Keratinocyte (primary cell): Measurements from ENCODE around the gene PEMT. TPM values are rescaled to one million over a fixed set of nuclear protein-coding genes. Genes with fewer than 3 reads are reported as not detected.

Source experiments
- DNase-seq: peaks from one replicate; pipeline ENCODE4 v3.0.0-alpha.2; 2011; ENCODE audit warnings: low read depth, missing footprints, low spot score
- FAIRE-seq: peaks from 2 replicates; lab custom pipeline; 2011; peaks lifted over from hg19 to GRCh38; lab: Jason Lieb, UNC
- H2AFZ ChIP-seq: 2 replicates; pipeline ENCODE4 v1.6.0; 2012; ENCODE audit warnings: low read length, control low read depth, inconsistent platforms; ENCODE audit not compliant: control insufficient read depth
- H3K27ac ChIP-seq: 2 replicates; pipeline ENCODE4 v1.5.1; 2011; ENCODE audit warnings: low read length; ENCODE audit not compliant: control insufficient read depth, insufficient read depth
- H3K27me3 ChIP-seq: 3 replicates; pipeline ENCODE4 v1.6.0; 2011; ENCODE audit warnings: low read length; ENCODE audit not compliant: control insufficient read depth, insufficient read depth; ENCODE audit errors: extremely low read depth
- H3K36me3 ChIP-seq, 2 experiments: 2 replicates in 1 of 2; 3 replicates in 1 of 2; pipeline ENCODE4 v1.5.1; 2011; ENCODE audit warnings: low read length in 2 of 2, mild to moderate bottlenecking in 1 of 2; ENCODE audit not compliant: control insufficient read depth in 2 of 2, insufficient read depth in 2 of 2; ENCODE audit errors: extremely low read depth in 1 of 2
- H3K4me1 ChIP-seq: 3 replicates; pipeline ENCODE4 v1.5.1; 2011; ENCODE audit warnings: low read length; ENCODE audit not compliant: control insufficient read depth, insufficient read depth; ENCODE audit errors: extremely low read depth
- H3K4me2 ChIP-seq: 3 replicates; pipeline ENCODE4 v1.6.0; 2011; ENCODE audit warnings: low read depth, low read length; ENCODE audit not compliant: control insufficient read depth, insufficient read depth; ENCODE audit errors: extremely low read depth
- H3K4me3 ChIP-seq, 3 experiments: fragments of 200-600 bp in 1 of 3; sonication (generic) in 1 of 3; 2 replicates in 2 of 3; 3 replicates in 1 of 3; pipeline ENCODE4 v1.5.1; 2011 to 2016; ENCODE audit warnings: low read length in 3 of 3, mild to moderate bottlenecking in 3 of 3, control low read depth in 2 of 3, inconsistent platforms in 1 of 3, low read depth in 1 of 3, mixed read lengths in 1 of 3, mixed run types in 1 of 3, moderate library complexity in 1 of 3; ENCODE audit not compliant: control insufficient read depth in 2 of 3, insufficient read depth in 2 of 3; ENCODE audit errors: extremely low read depth in 1 of 3
- H3K79me2 ChIP-seq: 2 replicates; pipeline ENCODE4 v1.6.0; 2012; ENCODE audit warnings: low read length; ENCODE audit not compliant: control insufficient read depth, insufficient read depth
- H3K9ac ChIP-seq: 3 replicates; pipeline ENCODE4 v1.6.0; 2011; ENCODE audit warnings: low read length; ENCODE audit not compliant: control insufficient read depth, insufficient read depth; ENCODE audit errors: extremely low read depth
- H3K9me1 ChIP-seq: 3 replicates; pipeline ENCODE4 v1.6.0; 2011; ENCODE audit warnings: low read length; ENCODE audit not compliant: control insufficient read depth, insufficient read depth; ENCODE audit errors: extremely low read depth
- H3K9me3 ChIP-seq: 2 replicates; pipeline ENCODE4 v1.5.1; 2012; ENCODE audit warnings: low read depth, low read length; ENCODE audit not compliant: control insufficient read depth
- H4K20me1 ChIP-seq: 3 replicates; pipeline ENCODE4 v1.6.0; 2011; ENCODE audit warnings: low read length; ENCODE audit not compliant: control insufficient read depth, insufficient read depth; ENCODE audit errors: extremely low read depth
- EZH2 ChIP-seq: IDR thresholded peaks from one replicate; pipeline ENCODE4 v1.6.1; 2012; ENCODE audit warnings: inconsistent platforms, mild to moderate bottlenecking, low read length, moderate library complexity
- dilution Hi-C: fragments of 300-500 bp; cut with MboI; formaldehyde crosslinking; loops from one replicate; pipeline ENCODE4 v1.7.0; 2020; ENCODE audit warnings: low sequenced_read_pairs; ENCODE audit not compliant: extremely low pct_ligation_motif_present
- polyA plus RNA-seq, 5 experiments: library from polyadenylated mRNA; depleted of rRNA in 3 of 5; stranded (reverse) in 3 of 5; stranded (forward) in 1 of 5; unstranded in 1 of 5; fragments of >200 nt; gene quantifications; 1 replicate in 1 of 5; 2 replicates in 3 of 5; 3 replicates in 1 of 5; pipeline versions ENCODE4 v1.2.1 to v1.2.3, GENCODE V29; 2011 to 2012; ENCODE audit warnings: missing spikeins in 2 of 5, low read depth in 1 of 5, low replicate concordance in 1 of 5
- small RNA-seq, 3 experiments: library from RNA; depleted of rRNA; stranded (forward); fragments of <200 nt; gene quantifications; one replicate each; pipeline ENCODE3, GENCODE V24; 2012; ENCODE audit warnings: low read depth in 3 of 3, low replicate concordance in 1 of 3; ENCODE audit not compliant: insufficient read length in 3 of 3
- TF ChIP-seq, protein P1 (sequence below), 3 experiments: IDR thresholded peaks in 1 of 3; conservative IDR thresholded peaks in 1 of 3; optimal IDR thresholded peaks in 1 of 3; 2 replicates in 2 of 3; 3 replicates in 1 of 3; pipeline versions ENCODE3 to v1.5.1; 2011; ENCODE audit warnings: low read length in 3 of 3, mild to moderate bottlenecking in 3 of 3, moderate library complexity in 2 of 3, control low read depth in 1 of 3, inconsistent platforms in 1 of 3; ENCODE audit not compliant: insufficient read depth in 2 of 3; ENCODE audit errors: extremely low read depth in 1 of 3

PEMT gene
- polyA plus RNA-seq, 1 donor (not counting 4 experiments of a cell fraction or from before 2014, with no cell fraction given), result 17.7 TPM

DNA sequence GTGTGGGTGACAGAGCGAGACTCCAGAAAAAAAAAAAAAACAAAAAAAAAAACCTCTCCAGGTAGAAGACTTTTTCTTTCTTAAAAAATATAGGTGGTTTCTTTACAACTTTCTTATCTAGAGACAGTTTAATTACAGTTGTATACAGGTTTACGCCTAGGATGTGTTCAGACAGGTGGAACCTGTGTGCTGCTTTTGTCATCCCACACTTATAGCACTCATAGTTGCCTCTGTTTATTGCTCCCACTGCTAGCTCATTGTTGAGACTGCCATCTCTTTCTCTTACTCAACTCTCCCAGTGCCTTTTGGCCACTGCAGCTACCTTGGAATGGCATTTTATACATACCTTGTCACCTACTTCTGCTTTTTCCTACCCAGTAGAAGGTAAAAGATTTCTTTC is 133.8 kb downstream of the PEMT start:
- H4K20me1 ChIP-seq, result no peaks in the 10 kb centered on the region
- no peak for FAIRE-seq
- TF ChIP-seq, protein P1, sequence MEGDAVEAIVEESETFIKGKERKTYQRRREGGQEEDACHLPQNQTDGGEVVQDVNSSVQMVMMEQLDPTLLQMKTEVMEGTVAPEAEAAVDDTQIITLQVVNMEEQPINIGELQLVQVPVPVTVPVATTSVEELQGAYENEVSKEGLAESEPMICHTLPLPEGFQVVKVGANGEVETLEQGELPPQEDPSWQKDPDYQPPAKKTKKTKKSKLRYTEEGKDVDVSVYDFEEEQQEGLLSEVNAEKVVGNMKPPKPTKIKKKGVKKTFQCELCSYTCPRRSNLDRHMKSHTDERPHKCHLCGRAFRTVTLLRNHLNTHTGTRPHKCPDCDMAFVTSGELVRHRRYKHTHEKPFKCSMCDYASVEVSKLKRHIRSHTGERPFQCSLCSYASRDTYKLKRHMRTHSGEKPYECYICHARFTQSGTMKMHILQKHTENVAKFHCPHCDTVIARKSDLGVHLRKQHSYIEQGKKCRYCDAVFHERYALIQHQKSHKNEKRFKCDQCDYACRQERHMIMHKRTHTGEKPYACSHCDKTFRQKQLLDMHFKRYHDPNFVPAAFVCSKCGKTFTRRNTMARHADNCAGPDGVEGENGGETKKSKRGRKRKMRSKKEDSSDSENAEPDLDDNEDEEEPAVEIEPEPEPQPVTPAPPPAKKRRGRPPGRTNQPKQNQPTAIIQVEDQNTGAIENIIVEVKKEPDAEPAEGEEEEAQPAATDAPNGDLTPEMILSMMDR (optimal IDR thresholded peaks at IDR 0.05 in 1 of 3, IDR thresholded peaks at IDR 0.05 in 1 of 3, conservative IDR thresholded peaks at IDR 0.05 in 1 of 3; ENCODE audit: extremely low read depth in 1 of 3, insufficient read depth in 2 of 3, low read length in 3 of 3), result no peak
- TF ChIP-seq EZH2, result no peak
- no peaks in the 10 kb centered on the region for H3K9me1 ChIP-seq
- H3K9me3 ChIP-seq, result no peaks in the 10 kb centered on the region
- no peak overlapping the region for H3K27ac ChIP-seq
- no peak overlapping the region for H2AFZ ChIP-seq
- no peak overlapping the region for H3K9ac ChIP-seq
- H3K36me3 ChIP-seq, result no peaks in the 10 kb centered on the region
- H3K4me1 ChIP-seq, result no peaks in the 10 kb centered on the region
- H3K4me3 ChIP-seq, result no peak overlapping the region
- dilution Hi-C loops, result no loop called here
- H3K4me2 ChIP-seq, result no peak overlapping the region
- peaks cover 25% of the 10 kb centered on the region for H3K27me3 ChIP-seq
- DNase-seq, result no peak
- H3K79me2 ChIP-seq, result no peaks in the 10 kb centered on the region

DNA sequence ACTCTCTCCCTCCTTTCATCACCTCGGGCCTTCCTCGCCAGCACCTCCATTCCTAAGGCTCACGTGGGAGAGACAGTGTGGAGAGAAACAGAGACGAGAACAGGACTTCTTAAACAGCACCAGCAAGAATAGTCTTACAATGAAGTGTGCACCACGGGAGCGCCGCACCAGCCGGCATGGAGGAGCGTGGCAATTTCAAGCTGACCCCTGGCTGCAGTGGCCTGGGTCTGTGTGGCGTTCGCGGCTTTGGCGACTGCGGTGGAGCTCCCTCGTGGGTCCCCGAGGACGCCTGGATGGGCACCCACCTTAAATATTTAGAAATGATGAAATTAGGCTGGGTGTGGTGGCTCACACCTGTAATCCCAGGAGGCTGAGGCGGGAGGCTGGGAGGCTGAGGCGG is 135.3 kb downstream of the PEMT start:
- peaks cover 18% of the 10 kb centered on the region for H3K27me3 ChIP-seq
- H2AFZ ChIP-seq, result no peak overlapping the region
- FAIRE-seq (no peak), DNase-seq (no peak)
- H3K36me3 ChIP-seq, result no peaks in the 10 kb centered on the region
- dilution Hi-C loops, result no loop called here
- no peaks in the 10 kb centered on the region for H3K79me2 ChIP-seq
- no peak overlapping the region for H3K27ac ChIP-seq
- H3K4me1 ChIP-seq, result no peaks in the 10 kb centered on the region
- no peaks in the 10 kb centered on the region for H3K9me1 ChIP-seq
- TF ChIP-seq, protein P1 (optimal IDR thresholded peaks at IDR 0.05 in 1 of 3, IDR thresholded peaks at IDR 0.05 in 1 of 3, conservative IDR thresholded peaks at IDR 0.05 in 1 of 3; ENCODE audit: extremely low read depth in 1 of 3, insufficient read depth in 2 of 3, low read length in 3 of 3), result no peak
- no peak for TF ChIP-seq EZH2
- H3K9ac ChIP-seq, result no peak overlapping the region
- no peaks in the 10 kb centered on the region for H3K9me3 ChIP-seq
- H4K20me1 ChIP-seq, result no peaks in the 10 kb centered on the region
- H3K4me2 ChIP-seq, result no peak overlapping the region
- H3K4me3 ChIP-seq, result no peak overlapping the region

Small RNA genes lying within 50 kb of the gene (small RNA-seq; reads per million reads assigned to genes)
- gene RF00019, result 0 reads per million in 3 experiments
- gene RNU6-468P, result 0 reads per million in 3 experiments

Other genes with a start within 250 kb of the PEMT start
- gene MED9, start 114.7 kb downstream of the PEMT start, polyA plus RNA-seq, result 6.9 to 9.8 TPM (median 7.8 TPM) in 3 replicates
- gene RASD1, start 95.3 kb downstream of the PEMT start, polyA plus RNA-seq, result 0.20 to 1.1 TPM in 2 of 3 replicates, not detected in the other
- gene RAI1, start 89.8 kb upstream of the PEMT start, polyA plus RNA-seq, result 2.6 to 3.8 TPM (median 3.2 TPM) in 3 replicates
- 51.7 to 62.3 TPM (median 59.8 TPM) in 3 replicates for gene SREBF1, start 245.3 kb upstream of the PEMT start, polyA plus RNA-seq